Activated CD8-positive, alpha-beta memory T cell treated with anti-CD3 and anti-CD28 coated beads for 1 hour (primary cell): ENCODE results near the gene CCDC124.
"Not testable (repeated sequence)": the region's sequence is repeated elsewhere in the genome, so short reads cannot be mapped to it uniquely, and the experiment has no call there.

ENCODE experiments used
- DNase-seq, 2 donors: peaks; one replicate each; pipeline ENCODE4 v3.0.0-alpha.2; 2020; ENCODE audit warnings: low read depth in 1 of 2; ENCODE audit errors: extremely low read depth in 1 of 2

The CCDC124 gene

GRCh38 chr19:17932485-17933338 is at the start of gene CCDC124:
TSS of gene CCDC124 (plus strand) at chr19:17933015. CDS start at chr19:17936421, 3,406 bp downstream.
- DNase-seq, result peak; percentile 82 to 90

- DNase-seq, result no peak
Observed at GRCh38 chr19:17883627-17884410, 49.0 kb upstream of the CCDC124 start.

- no peak for DNase-seq
Observed at GRCh38 chr19:17886515-17886914, 46.3 kb upstream of the CCDC124 start.

GRCh38 chr19:17887221-17887620 is 45.6 kb upstream of the CCDC124 start:
- DNase-seq, result not testable (repeated sequence)

GRCh38 chr19:17888260-17888659 is 44.6 kb upstream of the CCDC124 start:
- no peak for DNase-seq

GRCh38 chr19:17889609-17890214 is 43.1 kb upstream of the CCDC124 start:
- DNase-seq, result no peak

- DNase-seq, result no peak
Observed at GRCh38 chr19:17893766-17894165, 39.0 kb upstream of the CCDC124 start.

GRCh38 chr19:17902701-17903100 is 30.1 kb upstream of the CCDC124 start:
- DNase-seq, result no peak

- DNase-seq, result no peak
Observed at GRCh38 chr19:17908244-17908643, 24.6 kb upstream of the CCDC124 start.

- no peak for DNase-seq
Observed at GRCh38 chr19:17909003-17909732, 23.6 kb upstream of the CCDC124 start.

- DNase-seq, result no peak
Observed at GRCh38 chr19:17910791-17911360, 21.9 kb upstream of the CCDC124 start.

- DNase-seq, result no peak
Observed at GRCh38 chr19:17915940-17916593, 16.7 kb upstream of the CCDC124 start.

GRCh38 chr19:17918151-17918550 is 14.7 kb upstream of the CCDC124 start:
- DNase-seq, result not testable (repeated sequence)

GRCh38 chr19:17919122-17919521 is 13.7 kb upstream of the CCDC124 start:
- DNase-seq, result not testable (repeated sequence)

- DNase-seq, result no peak
Observed at GRCh38 chr19:17920527-17920926, 12.3 kb upstream of the CCDC124 start.

GRCh38 chr19:17922138-17922537 is 10.7 kb upstream of the CCDC124 start:
- DNase-seq, result no peak

GRCh38 chr19:17926044-17926443 is 6.8 kb upstream of the CCDC124 start:
- no peak for DNase-seq

GRCh38 chr19:17929056-17929455 is 3.8 kb upstream of the CCDC124 start:
- DNase-seq, result no peak

GRCh38 chr19:17931532-17932191 is 1.2 kb upstream of the CCDC124 start:
- DNase-seq, result no peak
